SH-SY5Y (cell line): ENCODE results near the gene PLAAT4.

Source experiments
- GATA2 ChIP-seq: IDR thresholded peaks from 2 replicates; pipeline ENCODE4 v1.6.1; 2011; ENCODE audit warnings: mild to moderate bottlenecking, low read depth, low read length
- GATA3 ChIP-seq: IDR thresholded peaks from 2 replicates; pipeline ENCODE4 v1.6.1; 2011; ENCODE audit warnings: low read depth, mild to moderate bottlenecking, low read length, moderate library complexity

DNA sequence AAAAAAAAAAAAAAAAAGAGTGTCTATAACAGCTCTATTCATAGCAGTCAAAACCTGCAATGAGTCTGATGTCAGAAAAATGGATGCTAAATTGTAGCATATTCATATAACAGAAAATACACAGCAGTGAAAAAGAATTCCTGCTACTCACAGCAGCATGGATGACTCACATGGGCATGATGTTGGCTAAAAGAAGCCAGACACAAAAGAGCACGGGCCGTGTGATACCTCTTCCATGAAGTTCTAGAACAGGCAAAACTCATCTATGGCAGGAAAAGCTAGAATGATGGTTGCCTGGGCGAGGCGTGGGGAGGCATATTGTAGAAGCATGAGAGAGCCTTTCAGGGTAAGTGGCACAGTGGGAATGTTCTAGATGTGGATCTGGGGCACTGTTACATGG lies 58.7 kb downstream of the PLAAT4 start:
- TF ChIP-seq GATA2 (no peak), GATA3 (no peak)
